GM12873 (cell line): ENCODE measurements around the gene STARD3NL.

ENCODE experiments used
- CTCF ChIP-seq: IDR thresholded peaks from 2 replicates; pipeline ENCODE4 v1.5.1; 2012; ENCODE audit warnings: low read depth, mild to moderate bottlenecking, moderate library complexity, low read length, control low read depth; ENCODE audit not compliant: insufficient read depth; ENCODE audit errors: missing control alignments

The STARD3NL gene

GRCh38 chr7:38185395-38186307, 7.6 kb downstream of the STARD3NL start:
- TF ChIP-seq CTCF = no peak

- TF ChIP-seq CTCF = no peak
Observed at GRCh38 chr7:38186593-38187314, 8.7 kb downstream of the STARD3NL start.

- TF ChIP-seq CTCF = no peak
Observed at GRCh38 chr7:38187794-38188440, 9.9 kb downstream of the STARD3NL start.

GRCh38 chr7:38189231-38189938, 11.3 kb downstream of the STARD3NL start:
- no peak for TF ChIP-seq CTCF

GRCh38 chr7:38190011-38190410, 12.0 kb downstream of the STARD3NL start:
- TF ChIP-seq CTCF = no peak

- TF ChIP-seq CTCF = no peak
Observed at GRCh38 chr7:38191791-38192190, 13.7 kb downstream of the STARD3NL start.
